ENCODE results near the gene LORICRIN. TPM values are rescaled to one million over a fixed set of nuclear protein-coding genes. Genes with fewer than 3 reads are reported as not detected.
A peak's percentile ranks its signal among the peaks of the same experiment; 100 is the strongest.

LORICRIN gene
- 0.59 and 0.80 TPM in 2 replicates for total RNA-seq

DNA sequence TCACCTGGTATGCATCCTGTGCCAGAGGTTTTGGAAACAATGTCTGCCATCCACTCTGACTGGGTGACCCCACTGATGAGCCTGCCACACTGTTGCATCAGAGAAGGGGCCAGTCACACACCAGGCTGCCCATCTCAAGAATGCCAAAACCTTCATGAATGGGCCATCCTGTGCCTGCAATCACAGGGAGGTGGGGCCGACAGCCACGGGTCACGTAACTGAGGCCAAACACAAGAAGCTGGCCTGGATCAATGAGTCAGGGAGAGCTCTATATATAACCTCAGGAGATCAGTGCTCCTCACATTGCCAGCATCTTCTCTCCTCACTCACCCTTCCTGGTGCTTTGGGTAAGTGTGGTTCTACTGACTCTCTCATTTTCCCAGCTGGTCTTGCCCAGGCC is at the start of gene LORICRIN:
TSS of gene LORICRIN (plus strand) at position 301 of the 400 bp plus-strand sequence. CDS start 1,263 bp downstream, outside the sequence.
- no peak for ATAC-seq (ENCODE audit: low read depth)
- Mint-ChIP-seq H3K27me3 (peaks cover 14% of the 10 kb centered on the region), H3K9me3 (no peaks in the 10 kb centered on the region), H3K27ac (peak within 1 kb of the TSS; percentile 25), H3K4me3 (peak within 1 kb of the TSS; percentile 82), H3K36me3 (ENCODE audit: low read depth) (no peaks in the 10 kb centered on the region), H3K4me1 (peaks cover 32% of the 10 kb centered on the region)
- CTCF ChIA-PET = interaction anchor here (2.0 kb wide), 1 partner anchor 19 kb away, joined by 4 read pairs; no protein-coding TSS in a partner anchor
- TF ChIP-seq, protein P1, sequence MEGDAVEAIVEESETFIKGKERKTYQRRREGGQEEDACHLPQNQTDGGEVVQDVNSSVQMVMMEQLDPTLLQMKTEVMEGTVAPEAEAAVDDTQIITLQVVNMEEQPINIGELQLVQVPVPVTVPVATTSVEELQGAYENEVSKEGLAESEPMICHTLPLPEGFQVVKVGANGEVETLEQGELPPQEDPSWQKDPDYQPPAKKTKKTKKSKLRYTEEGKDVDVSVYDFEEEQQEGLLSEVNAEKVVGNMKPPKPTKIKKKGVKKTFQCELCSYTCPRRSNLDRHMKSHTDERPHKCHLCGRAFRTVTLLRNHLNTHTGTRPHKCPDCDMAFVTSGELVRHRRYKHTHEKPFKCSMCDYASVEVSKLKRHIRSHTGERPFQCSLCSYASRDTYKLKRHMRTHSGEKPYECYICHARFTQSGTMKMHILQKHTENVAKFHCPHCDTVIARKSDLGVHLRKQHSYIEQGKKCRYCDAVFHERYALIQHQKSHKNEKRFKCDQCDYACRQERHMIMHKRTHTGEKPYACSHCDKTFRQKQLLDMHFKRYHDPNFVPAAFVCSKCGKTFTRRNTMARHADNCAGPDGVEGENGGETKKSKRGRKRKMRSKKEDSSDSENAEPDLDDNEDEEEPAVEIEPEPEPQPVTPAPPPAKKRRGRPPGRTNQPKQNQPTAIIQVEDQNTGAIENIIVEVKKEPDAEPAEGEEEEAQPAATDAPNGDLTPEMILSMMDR (IDR thresholded peaks at IDR 0.05) = no peak
- intact Hi-C loops (cut with micrococcal nuclease) = no loop called here
- POLR2A ChIA-PET = interaction anchor here (0.6 kb wide), 1 partner anchor 1932 kb away, joined by 3 read pairs; the partner anchor contains the start of gene PI4KB
- DNase-seq = no peak

DNA sequence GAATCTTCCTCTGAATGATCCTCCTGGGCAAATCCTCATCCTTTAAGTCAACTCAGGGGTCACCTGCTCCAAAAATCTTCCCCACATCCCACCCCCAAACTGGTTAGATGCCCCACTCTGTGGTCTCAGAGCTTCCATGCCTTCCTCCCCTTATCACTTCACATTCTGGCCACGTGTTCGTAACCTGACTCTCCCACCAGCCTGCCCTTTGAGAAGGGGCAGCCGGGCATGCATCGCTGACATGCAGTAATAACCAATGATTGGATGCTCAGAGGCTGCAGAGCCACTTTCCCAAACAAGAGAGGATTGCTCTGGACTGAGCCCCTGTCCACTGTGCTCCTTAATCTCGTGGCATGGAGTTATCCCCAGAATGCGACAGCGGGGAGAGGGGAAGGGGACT is 49.3 kb upstream of the LORICRIN start:
- H3K9me3 Mint-ChIP-seq = no peaks in the 10 kb centered on the region
- DNase-seq = no peak
- TF ChIP-seq, protein P1 (IDR thresholded peaks at IDR 0.05) = no peak
- no peaks in the 10 kb centered on the region for H3K36me3 Mint-ChIP-seq (ENCODE audit: low read depth)
- intact Hi-C loops (cut with micrococcal nuclease) = no loop called here
- H3K4me1 Mint-ChIP-seq = no peaks in the 10 kb centered on the region
- POLR2A ChIA-PET = no interaction called here
- H3K27ac Mint-ChIP-seq = no peak overlapping the region
- H3K27me3 Mint-ChIP-seq = peaks cover 20% of the 10 kb centered on the region
- ATAC-seq (ENCODE audit: low read depth) = no peak
- CTCF ChIA-PET = no interaction called here
- no peak overlapping the region for H3K4me3 Mint-ChIP-seq

- CTCF ChIA-PET = no interaction called here
- peaks cover 20% of the 10 kb centered on the region for H3K27me3 Mint-ChIP-seq
- H3K9me3 Mint-ChIP-seq = no peaks in the 10 kb centered on the region
- no peaks in the 10 kb centered on the region for H3K4me1 Mint-ChIP-seq
- intact Hi-C loops (cut with micrococcal nuclease) = no loop called here
- POLR2A ChIA-PET = no interaction called here
- H3K27ac Mint-ChIP-seq = no peak overlapping the region
- ATAC-seq (ENCODE audit: low read depth) (no peak), DNase-seq (no peak)
- H3K4me3 Mint-ChIP-seq = no peak overlapping the region
- TF ChIP-seq, protein P1 (IDR thresholded peaks at IDR 0.05) = no peak
- no peaks in the 10 kb centered on the region for H3K36me3 Mint-ChIP-seq (ENCODE audit: low read depth)
Observed at GRCh38 chr1:153212201-153212600, 47.3 kb upstream of the LORICRIN start.

DNA sequence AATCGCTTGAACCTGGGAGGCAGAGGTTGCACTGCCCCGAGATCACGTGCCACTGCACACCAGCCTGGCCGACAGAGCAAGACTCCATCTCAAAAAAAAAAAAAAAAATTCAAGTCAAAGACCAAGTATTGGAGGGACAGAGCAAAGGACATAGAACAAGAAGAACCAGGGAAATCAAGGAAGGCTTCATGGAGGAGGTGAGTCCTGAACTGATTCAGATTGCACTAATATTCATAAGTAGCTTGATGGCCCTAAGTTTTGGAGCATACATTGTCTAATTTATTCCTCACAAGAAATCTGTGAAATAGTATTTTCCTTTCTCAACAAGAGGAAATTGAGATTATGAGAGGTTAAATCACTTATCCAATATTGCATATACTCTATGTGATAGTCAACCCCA is 46.0 kb upstream of the LORICRIN start:
- no peak for DNase-seq
- no peak for ATAC-seq (ENCODE audit: low read depth)
- no peak overlapping the region for H3K4me3 Mint-ChIP-seq
- no peak overlapping the region for H3K27ac Mint-ChIP-seq
- TF ChIP-seq, protein P1 (IDR thresholded peaks at IDR 0.05) = no peak
- ChIA-PET POLR2A (no interaction called here), CTCF (no interaction called here)
- H3K4me1 Mint-ChIP-seq = no peaks in the 10 kb centered on the region
- intact Hi-C loops (cut with micrococcal nuclease) = no loop called here
- H3K9me3 Mint-ChIP-seq = no peaks in the 10 kb centered on the region
- no peaks in the 10 kb centered on the region for H3K36me3 Mint-ChIP-seq (ENCODE audit: low read depth)
- H3K27me3 Mint-ChIP-seq = peaks cover 25% of the 10 kb centered on the region

DNA sequence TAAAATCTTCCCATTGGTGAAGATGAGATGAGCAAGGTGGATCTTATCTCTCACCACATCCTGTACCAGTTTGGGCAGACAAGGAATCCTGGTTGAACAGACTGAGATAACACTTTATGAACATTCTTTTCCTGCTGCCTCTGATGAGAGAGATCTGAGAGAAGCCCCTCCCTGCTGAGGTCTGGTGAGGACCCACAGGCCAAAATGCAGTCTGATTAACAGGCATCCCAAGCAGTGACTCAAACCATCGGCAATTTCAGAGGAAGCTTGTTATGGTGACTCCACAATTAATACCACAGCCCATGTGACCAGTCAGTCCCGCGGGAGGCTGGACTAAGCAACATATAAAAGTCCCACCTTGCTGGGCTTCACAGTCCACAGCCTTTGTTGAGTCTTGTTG is 42.3 kb upstream of the LORICRIN start, which contains the start of gene PRR9:
TSS of gene PRR9 (plus strand) at position 373 of the 400 bp plus-strand sequence. CDS start 561 bp downstream, outside the sequence.
- no peak within 1 kb of the TSS for H3K4me3 Mint-ChIP-seq
- intact Hi-C loops (cut with micrococcal nuclease) = no loop called here
- POLR2A ChIA-PET = no interaction called here

More for the DNA sequence above, 42.3 kb upstream of the LORICRIN start, which contains the start of gene PRR9:
- ATAC-seq (ENCODE audit: low read depth) (no peak), DNase-seq (no peak)
- H3K36me3 Mint-ChIP-seq (ENCODE audit: low read depth) = no peaks in the 10 kb centered on the region
- no peaks in the 10 kb centered on the region for H3K4me1 Mint-ChIP-seq
- no peaks in the 10 kb centered on the region for H3K9me3 Mint-ChIP-seq
- CTCF ChIA-PET = no interaction called here
- H3K27ac Mint-ChIP-seq = no peak within 1 kb of the TSS
- H3K27me3 Mint-ChIP-seq = peaks cover 30% of the 10 kb centered on the region
- TF ChIP-seq, protein P1 (IDR thresholded peaks at IDR 0.05) = no peak

Measured in activated B cell treated with CpG ODN at 0.5 μM for 24 hours (primary cell).